Colon (tissue), 2 donors: Measurements from ENCODE around the gene CAMK2D.

Experiments used
- FAIRE-seq: peaks from 2 replicates; lab custom pipeline; 2012; peaks lifted over from hg19 to GRCh38; lab: Jason Lieb, UNC
- donor health status: control.
- donor health status: control.

CAMK2D gene

GRCh38 chr4:113682730-113683537 lies 78.6 kb downstream of the CAMK2D start:
- FAIRE-seq: no peak

- FAIRE-seq: no peak
Measured at GRCh38 chr4:113678641-113679040, 82.9 kb downstream of the CAMK2D start.

GRCh38 chr4:113677325-113677724 lies 84.2 kb downstream of the CAMK2D start:
- no peak for FAIRE-seq

- FAIRE-seq: no peak
Measured at GRCh38 chr4:113675731-113676697, 85.5 kb downstream of the CAMK2D start.

- no peak for FAIRE-seq
Measured at GRCh38 chr4:113674733-113675132, 86.8 kb downstream of the CAMK2D start.

- no peak for FAIRE-seq
Measured at GRCh38 chr4:113674251-113674650, 87.3 kb downstream of the CAMK2D start.

GRCh38 chr4:113673450-113673849 lies 88.1 kb downstream of the CAMK2D start:
- no peak for FAIRE-seq

GRCh38 chr4:113666386-113667114 lies 95.0 kb downstream of the CAMK2D start:
- FAIRE-seq: no peak

GRCh38 chr4:113665036-113665435 lies 96.5 kb downstream of the CAMK2D start:
- no peak for FAIRE-seq

GRCh38 chr4:113662581-113662980 lies 99.0 kb downstream of the CAMK2D start:
- no peak for FAIRE-seq

- no peak for FAIRE-seq
Measured at GRCh38 chr4:113659127-113659526, 102.4 kb downstream of the CAMK2D start.

GRCh38 chr4:113657586-113658233 lies 103.8 kb downstream of the CAMK2D start:
- FAIRE-seq: peak; percentile 62

- no peak for FAIRE-seq
Measured at GRCh38 chr4:113653871-113654270, 107.7 kb downstream of the CAMK2D start.

GRCh38 chr4:113646442-113646822 lies 115.1 kb downstream of the CAMK2D start:
- FAIRE-seq: no peak

GRCh38 chr4:113645771-113646441 lies 115.6 kb downstream of the CAMK2D start:
- FAIRE-seq: peak; percentile 83

GRCh38 chr4:113645288-113645687 lies 116.2 kb downstream of the CAMK2D start:
- no peak for FAIRE-seq

GRCh38 chr4:113644398-113644797 lies 117.1 kb downstream of the CAMK2D start:
- no peak for FAIRE-seq

GRCh38 chr4:113643505-113643904 lies 118.0 kb downstream of the CAMK2D start:
- FAIRE-seq: no peak

- peak; percentile 64 for FAIRE-seq
Measured at GRCh38 chr4:113641025-113641431, 120.5 kb downstream of the CAMK2D start.

GRCh38 chr4:113639326-113639725 lies 122.2 kb downstream of the CAMK2D start:
- no peak for FAIRE-seq

- FAIRE-seq: no peak
Measured at GRCh38 chr4:113638562-113638832, 123.0 kb downstream of the CAMK2D start.
